Measurements from ENCODE around the gene NOS1AP.

Gene NOS1AP

DNA sequence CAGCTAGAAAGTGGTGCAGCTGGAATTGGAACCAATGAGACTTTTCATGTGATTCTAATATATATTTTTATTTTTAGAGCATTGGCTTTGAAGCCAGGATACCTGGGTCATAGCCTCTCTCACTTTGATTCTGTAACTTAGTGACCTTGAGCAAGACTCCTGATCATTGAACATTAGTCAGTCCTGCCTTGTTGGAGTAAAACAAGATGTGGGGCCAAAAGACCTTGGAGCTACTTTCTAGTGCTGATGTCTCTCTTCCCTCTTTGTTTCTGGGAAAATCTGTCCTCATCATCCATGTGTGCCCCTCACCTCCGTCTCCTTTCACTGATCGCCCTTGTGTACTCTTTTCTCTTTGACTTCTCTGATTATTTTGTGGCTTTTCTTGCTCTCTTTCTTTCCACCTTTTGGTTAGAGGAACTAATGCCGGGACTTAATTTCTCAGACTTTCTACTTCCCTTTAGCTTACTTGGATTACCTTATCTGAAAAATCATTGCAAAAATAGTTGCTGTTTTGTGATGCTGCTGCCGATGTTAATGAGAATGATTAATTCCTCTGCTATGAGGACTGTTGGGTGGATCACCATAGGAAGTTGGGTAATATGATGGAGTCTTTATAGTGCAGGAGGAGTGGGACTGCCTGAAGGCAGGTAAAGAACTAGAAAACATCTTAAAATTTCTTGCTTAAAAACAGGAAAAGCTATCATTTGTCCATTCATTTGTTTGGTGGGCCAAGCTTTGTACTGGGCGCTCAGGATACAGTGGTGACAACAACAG, 72.0 kb downstream of the NOS1AP start:
- Histone ChIP-seq H3K9ac (no peak overlapping the region), H3K4me2 (no peak overlapping the region), H4K20me1 (no peaks in the 10 kb centered on the region), H3K9me3 (no peaks in the 10 kb centered on the region), H3K36me3 (no peaks in the 10 kb centered on the region), H3K4me3 (no peak overlapping the region), H3K4me1 (peaks cover 37% of the 10 kb centered on the region), H3K27me3 (no peaks in the 10 kb centered on the region), H3K27ac (no peak overlapping the region)
- TF ChIP-seq Cebpa-rat (IDR thresholded peaks at IDR 0.05): no peak

DNA sequence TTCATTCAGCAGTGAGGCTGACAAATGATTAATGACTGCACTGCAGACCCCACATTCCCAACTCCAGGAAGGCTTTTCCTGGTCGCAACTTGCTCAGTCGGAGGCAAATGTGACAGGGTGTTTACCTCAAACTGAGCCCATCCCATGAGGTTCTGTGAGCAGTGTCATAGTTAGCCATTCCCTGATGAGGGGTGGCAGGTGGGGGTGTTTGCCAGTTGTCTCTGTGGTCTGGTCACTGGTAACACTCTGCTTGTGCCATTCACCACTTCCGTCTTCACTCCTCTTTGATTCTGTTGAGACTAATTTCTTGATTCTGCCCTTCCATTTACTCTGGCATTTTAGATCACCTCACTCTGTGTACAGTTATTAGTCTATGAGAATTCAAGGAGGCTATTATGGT, 73.5 kb downstream of the NOS1AP start:
- Histone ChIP-seq H3K4me1 (peaks cover 38% of the 10 kb centered on the region), H3K27me3 (no peaks in the 10 kb centered on the region), H4K20me1 (no peaks in the 10 kb centered on the region), H3K36me3 (no peaks in the 10 kb centered on the region), H3K4me3 (no peak overlapping the region), H3K9me3 (no peaks in the 10 kb centered on the region), H3K27ac (no peak overlapping the region), H3K4me2 (peak overlapping the region; percentile 17; the same call in 1 of the 2 replicates), H3K9ac (no peak overlapping the region)
- TF ChIP-seq Cebpa-rat (IDR thresholded peaks at IDR 0.05): no peak

DNA sequence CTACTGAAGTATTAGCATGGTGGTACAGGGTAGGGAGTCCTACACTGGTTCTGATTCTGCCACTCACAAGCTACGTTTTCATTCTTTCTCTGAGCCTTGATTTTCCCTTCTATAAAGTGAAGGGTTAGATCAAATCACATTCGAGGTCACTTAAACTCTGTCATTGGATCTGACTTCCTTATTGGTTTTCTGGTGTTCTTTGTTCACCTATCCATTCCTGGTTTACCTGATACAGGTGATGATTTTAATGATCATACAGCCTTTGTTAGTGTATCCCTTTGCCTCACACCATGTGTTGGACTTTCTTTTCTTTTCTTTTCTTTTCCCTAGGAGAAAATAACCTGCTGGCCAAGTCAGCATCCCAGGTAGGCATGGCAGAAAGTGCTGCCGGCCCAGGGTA, 74.8 kb downstream of the NOS1AP start:
- H3K4me1 ChIP-seq: peaks cover 27% of the 10 kb centered on the region
- H3K4me3 ChIP-seq: no peak overlapping the region
- no peak overlapping the region for H3K4me2 ChIP-seq
- no peaks in the 10 kb centered on the region for H3K27me3 ChIP-seq
- H4K20me1 ChIP-seq: no peaks in the 10 kb centered on the region
- no peak for TF ChIP-seq Cebpa-rat (IDR thresholded peaks at IDR 0.05)
- no peak overlapping the region for H3K27ac ChIP-seq
- no peaks in the 10 kb centered on the region for H3K36me3 ChIP-seq
- no peaks in the 10 kb centered on the region for H3K9me3 ChIP-seq
- no peak overlapping the region for H3K9ac ChIP-seq

DNA sequence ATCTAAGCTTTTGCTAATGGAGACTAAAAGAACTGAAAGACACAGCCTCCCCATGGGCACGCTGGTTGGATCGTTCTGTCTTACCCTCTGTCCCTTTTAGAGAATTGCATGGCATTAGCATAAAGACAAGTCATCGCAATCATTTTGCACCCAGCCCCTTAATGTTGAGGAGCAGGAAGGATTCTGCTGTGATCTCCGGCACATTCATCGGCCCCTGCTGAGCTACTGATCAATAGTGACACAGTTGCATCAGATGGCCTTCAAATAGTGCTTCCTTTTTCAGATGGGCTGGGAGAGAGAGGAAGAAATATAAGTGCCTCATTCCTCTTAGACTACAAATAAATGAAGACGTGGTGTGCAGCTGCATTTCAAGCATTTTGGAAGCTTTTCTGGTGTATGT, 75.4 kb downstream of the NOS1AP start:
- no peaks in the 10 kb centered on the region for H3K9me3 ChIP-seq
- no peaks in the 10 kb centered on the region for H3K36me3 ChIP-seq
- no peak for TF ChIP-seq Cebpa-rat (IDR thresholded peaks at IDR 0.05)
- H3K4me3 ChIP-seq: no peak overlapping the region
- no peak overlapping the region for H3K27ac ChIP-seq
- no peak overlapping the region for H3K4me2 ChIP-seq
- H3K27me3 ChIP-seq: no peaks in the 10 kb centered on the region
- H3K4me1 ChIP-seq: peaks cover 27% of the 10 kb centered on the region
- no peak overlapping the region for H3K9ac ChIP-seq
- H4K20me1 ChIP-seq: no peaks in the 10 kb centered on the region

DNA sequence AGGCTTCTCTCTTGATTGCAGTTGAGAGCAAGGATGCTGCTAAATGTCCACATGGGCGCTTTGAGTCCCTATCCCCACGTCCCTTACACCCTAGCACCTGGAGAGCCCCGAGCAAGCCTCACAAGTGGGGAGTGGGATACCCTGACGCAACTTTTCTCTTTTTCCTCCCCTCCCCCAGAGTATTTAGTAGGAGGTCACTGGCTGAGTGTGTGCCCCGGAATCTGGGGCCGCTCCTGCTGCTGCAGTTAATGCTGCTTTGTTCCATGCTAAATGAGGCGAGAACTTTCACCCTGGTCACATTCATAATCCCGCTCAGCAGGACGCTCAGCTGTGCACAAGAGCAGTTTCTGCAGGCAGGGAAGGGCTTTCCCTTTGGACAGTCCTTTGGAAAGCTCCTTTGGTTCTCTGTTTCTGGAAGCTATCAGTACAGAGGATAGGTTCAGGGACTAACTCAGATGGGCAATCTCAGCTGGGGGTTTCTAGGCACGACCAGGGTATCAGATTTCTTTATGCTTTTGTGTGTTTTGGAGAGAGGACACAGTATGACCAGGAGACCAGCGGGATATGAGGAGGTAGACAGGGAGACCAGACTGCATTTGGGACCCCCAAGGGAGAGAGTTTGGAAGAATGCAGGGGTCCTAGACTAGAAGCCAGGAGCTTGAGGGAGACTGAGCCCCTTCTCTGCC, 75.9 kb downstream of the NOS1AP start:
- no peak overlapping the region for H3K27ac ChIP-seq
- no peak overlapping the region for H3K4me3 ChIP-seq
- H3K9me3 ChIP-seq: no peaks in the 10 kb centered on the region
- no peak overlapping the region for H3K4me2 ChIP-seq
- H3K27me3 ChIP-seq: no peaks in the 10 kb centered on the region
- no peaks in the 10 kb centered on the region for H3K36me3 ChIP-seq
- no peak for TF ChIP-seq Cebpa-rat (IDR thresholded peaks at IDR 0.05)
- no peaks in the 10 kb centered on the region for H4K20me1 ChIP-seq
- H3K9ac ChIP-seq: no peak overlapping the region
- H3K4me1 ChIP-seq: peaks cover 27% of the 10 kb centered on the region

DNA sequence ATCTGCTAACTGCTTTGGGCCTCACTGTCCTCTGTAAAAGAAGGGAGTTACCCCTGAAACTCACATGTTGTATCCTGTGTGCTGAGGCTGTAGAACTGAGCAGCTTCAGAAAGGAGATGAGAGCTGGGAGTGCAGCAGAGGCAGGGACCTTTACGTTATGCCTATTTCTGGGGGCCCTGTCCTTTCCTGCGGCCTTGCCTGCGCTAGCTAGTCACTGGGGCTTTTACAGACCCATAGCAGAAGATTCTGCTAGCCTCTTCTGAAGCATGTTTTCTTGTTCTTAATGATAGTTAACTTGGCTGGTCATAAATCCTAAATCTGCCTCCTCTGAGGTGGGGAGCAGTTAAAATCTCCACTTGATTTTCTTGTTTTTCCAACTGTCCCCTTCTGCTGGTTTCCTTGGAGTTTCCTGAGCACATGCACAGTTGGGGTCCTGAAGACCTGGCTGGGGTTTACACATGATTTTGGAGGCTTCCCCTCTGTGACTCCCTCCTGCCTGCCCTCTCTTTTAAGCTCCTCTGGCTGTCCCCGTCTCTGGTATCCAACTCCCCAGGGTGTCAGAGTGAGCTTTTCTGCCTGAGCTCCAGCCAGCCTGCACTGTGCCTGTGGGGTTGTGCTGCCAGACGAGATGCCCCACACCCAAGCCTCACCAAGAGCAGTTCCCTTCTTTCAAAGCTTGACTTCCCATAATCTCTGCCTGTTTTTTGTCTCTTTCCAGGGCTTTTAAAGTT, 76.6 kb downstream of the NOS1AP start:
- no peaks in the 10 kb centered on the region for H4K20me1 ChIP-seq
- no peak overlapping the region for H3K4me3 ChIP-seq
- no peaks in the 10 kb centered on the region for H3K36me3 ChIP-seq
- no peaks in the 10 kb centered on the region for H3K9me3 ChIP-seq
- peak overlapping the region; percentile 52; the same call in 1 of the 2 replicates for H3K4me2 ChIP-seq
- H3K9ac ChIP-seq: no peak overlapping the region
- H3K4me1 ChIP-seq: peaks cover 29% of the 10 kb centered on the region
- no peak for TF ChIP-seq Cebpa-rat (IDR thresholded peaks at IDR 0.05)
- H3K27ac ChIP-seq: no peak overlapping the region
- H3K27me3 ChIP-seq: no peaks in the 10 kb centered on the region

DNA sequence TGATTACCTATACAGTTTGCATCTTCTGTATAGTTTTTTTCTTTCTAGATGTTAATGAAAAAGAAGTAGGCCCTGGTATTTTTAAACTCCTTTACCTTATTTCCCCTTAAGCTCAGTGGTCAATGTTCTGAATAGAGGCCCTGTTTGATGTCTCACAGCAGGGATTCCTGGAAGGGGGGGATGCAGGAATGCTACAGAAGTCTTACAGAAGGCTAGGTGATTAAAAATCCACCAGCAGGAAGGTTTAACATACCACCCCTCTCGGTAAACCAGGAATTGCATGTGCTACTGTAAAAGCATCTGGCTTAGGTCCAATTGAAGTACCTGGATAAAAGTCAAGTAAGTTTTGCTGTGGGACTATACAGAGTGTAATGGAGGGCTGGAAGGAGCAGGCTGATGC, 78.3 kb downstream of the NOS1AP start:
- no peak overlapping the region for H3K4me2 ChIP-seq
- peaks cover 45% of the 10 kb centered on the region for H3K4me1 ChIP-seq
- H3K36me3 ChIP-seq: no peaks in the 10 kb centered on the region
- no peaks in the 10 kb centered on the region for H4K20me1 ChIP-seq
- no peak overlapping the region for H3K9ac ChIP-seq
- H3K9me3 ChIP-seq: no peaks in the 10 kb centered on the region
- no peak for TF ChIP-seq Cebpa-rat (IDR thresholded peaks at IDR 0.05)
- no peaks in the 10 kb centered on the region for H3K27me3 ChIP-seq
- no peak overlapping the region for H3K4me3 ChIP-seq
- no peak overlapping the region for H3K27ac ChIP-seq

DNA sequence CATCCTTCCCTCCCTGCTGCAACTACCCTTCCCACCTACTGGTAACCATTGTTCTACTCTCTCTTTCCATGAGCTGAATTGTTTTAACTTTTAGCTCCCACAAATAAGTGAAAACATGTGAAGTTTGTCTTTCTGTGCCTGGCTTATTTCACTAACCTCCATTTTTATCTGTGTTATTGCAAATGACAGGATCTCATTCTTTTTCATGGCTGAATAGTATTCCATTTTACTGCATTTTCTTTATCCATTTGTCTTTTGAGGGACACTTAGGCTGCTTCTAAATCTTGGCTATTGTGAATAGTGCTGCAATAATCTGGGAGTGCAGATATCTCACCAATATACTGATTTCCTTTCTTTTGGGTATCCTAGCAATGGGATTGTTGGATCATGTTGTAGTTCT, 80.6 kb downstream of the NOS1AP start:
- H3K4me1 ChIP-seq: peaks cover 53% of the 10 kb centered on the region

DNA sequence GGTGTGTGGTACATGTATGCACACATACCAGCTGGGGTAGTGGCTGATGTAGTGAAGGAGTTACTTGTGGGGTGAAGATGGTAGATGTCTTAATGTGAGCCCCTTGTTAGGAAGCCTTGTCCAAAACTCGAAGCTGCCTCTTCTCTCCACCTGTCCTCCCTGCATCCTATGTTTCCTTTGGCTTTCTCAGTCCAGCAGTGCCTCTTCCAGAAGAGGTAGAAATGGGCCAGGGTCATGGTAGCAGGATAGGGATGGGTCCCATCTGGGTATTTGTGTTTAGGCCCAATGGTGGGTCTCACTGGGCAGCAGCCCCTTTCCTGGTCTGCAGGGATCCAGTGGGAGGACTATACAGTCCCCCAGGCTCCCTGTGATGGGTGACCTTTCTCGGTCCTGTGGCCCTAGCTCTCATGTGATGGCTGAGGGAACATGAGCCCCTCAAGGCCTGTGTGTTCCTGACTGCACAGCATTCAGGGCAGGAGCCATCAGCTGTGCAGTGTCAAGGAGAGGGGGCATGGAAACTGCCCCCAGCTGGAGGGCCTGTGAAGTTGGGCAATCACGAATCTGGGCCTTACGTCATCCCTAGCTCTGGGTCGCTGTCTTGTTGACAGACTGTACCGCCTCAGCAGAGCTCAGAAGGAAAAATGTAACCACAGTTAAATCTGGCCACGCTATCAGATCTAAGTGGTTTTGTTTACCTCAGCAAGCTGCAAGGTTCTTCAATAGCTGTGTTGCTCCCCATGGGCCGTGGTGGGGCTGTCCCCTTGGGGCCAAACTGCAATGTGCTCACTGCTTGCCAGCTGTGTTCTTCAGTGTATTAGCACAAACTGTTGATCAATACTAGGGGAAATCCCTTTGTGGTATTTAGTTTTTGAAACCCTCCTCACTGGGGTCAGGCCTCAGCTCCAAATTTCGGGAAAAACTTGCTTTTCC, 82.7 kb downstream of the NOS1AP start:
- Histone ChIP-seq H3K9me3 (no peaks in the 10 kb centered on the region), H4K20me1 (no peaks in the 10 kb centered on the region), H3K27me3 (no peaks in the 10 kb centered on the region), H3K36me3 (no peaks in the 10 kb centered on the region), H3K4me1 (peaks cover 42% of the 10 kb centered on the region), H3K9ac (no peak overlapping the region; the same call in 1 of the 2 replicates), H3K27ac (peak overlapping the region; percentile 36; the same call in 1 of the 2 replicates), H3K4me3 (no peak overlapping the region), H3K4me2 (peak overlapping the region; percentile 66)
- TF ChIP-seq Cebpa-rat (IDR thresholded peaks at IDR 0.05): peak; percentile 100

More for the DNA sequence above, 80.6 kb downstream of the NOS1AP start:
- no peak for TF ChIP-seq Cebpa-rat (IDR thresholded peaks at IDR 0.05)
- H3K9ac ChIP-seq: no peak overlapping the region
- H3K9me3 ChIP-seq: no peaks in the 10 kb centered on the region
- no peaks in the 10 kb centered on the region for H3K36me3 ChIP-seq
- no peak overlapping the region for H3K27ac ChIP-seq
- no peak overlapping the region for H3K4me3 ChIP-seq
- no peaks in the 10 kb centered on the region for H4K20me1 ChIP-seq
- no peaks in the 10 kb centered on the region for H3K27me3 ChIP-seq
- H3K4me2 ChIP-seq: no peak overlapping the region
